LNCaP clone FGC (cell line): ENCODE results near the gene PDIA5.

ENCODE experiments used
- DNase-seq: peaks from one replicate; pipeline ENCODE4 v3.0.0-alpha.2; 2011; ENCODE audit warnings: low read depth
- H3K4me3 ChIP-seq: 2 replicates; pipeline ENCODE4 v1.5.1; 2011; ENCODE audit warnings: mild to moderate bottlenecking, low read depth, low read length, control low read depth
- TF ChIP-seq, protein P1 (sequence below): IDR thresholded peaks from 2 replicates; pipeline ENCODE4 v1.5.1; 2012; ENCODE audit warnings: mild to moderate bottlenecking; ENCODE audit not compliant: control insufficient read depth, insufficient read depth; ENCODE audit errors: extremely low read depth

The PDIA5 gene

DNA sequence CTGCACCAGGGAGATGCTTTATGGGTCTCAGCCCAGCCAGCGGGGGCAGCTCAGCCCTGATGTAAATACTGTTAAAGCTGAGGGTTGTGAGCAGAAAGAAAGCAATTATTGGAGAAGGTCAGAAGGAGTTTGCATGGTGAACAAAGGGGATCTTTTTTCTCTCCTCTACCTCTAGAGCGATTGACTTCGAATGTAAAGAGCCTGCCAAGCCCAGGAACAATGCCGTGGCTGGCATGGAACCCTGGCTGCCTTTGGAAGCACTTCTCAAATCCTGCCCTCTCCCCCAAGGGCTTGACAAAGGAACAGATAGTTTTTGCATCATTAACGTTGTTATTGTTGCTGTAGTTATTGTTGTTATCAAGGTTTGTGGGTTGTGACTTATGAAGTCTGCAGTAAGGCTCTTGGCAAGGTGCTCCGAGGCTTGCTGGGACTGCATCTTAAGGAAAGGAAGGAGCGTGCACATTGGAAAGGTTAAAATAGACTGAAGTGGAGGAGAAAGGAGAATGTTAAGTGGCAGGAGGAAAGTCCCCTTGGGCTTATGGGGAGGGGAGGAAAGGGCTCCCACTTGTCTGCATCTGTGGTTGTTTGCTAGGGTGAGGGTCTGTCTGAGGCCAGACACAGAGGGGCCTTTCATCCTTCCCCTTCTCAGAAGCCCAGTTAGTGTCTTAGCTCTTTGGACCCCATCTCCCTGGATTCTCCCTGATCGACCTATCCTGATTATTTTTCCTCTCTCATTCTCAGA is 16.7 kb downstream of the PDIA5 start:
- TF ChIP-seq, protein P1, sequence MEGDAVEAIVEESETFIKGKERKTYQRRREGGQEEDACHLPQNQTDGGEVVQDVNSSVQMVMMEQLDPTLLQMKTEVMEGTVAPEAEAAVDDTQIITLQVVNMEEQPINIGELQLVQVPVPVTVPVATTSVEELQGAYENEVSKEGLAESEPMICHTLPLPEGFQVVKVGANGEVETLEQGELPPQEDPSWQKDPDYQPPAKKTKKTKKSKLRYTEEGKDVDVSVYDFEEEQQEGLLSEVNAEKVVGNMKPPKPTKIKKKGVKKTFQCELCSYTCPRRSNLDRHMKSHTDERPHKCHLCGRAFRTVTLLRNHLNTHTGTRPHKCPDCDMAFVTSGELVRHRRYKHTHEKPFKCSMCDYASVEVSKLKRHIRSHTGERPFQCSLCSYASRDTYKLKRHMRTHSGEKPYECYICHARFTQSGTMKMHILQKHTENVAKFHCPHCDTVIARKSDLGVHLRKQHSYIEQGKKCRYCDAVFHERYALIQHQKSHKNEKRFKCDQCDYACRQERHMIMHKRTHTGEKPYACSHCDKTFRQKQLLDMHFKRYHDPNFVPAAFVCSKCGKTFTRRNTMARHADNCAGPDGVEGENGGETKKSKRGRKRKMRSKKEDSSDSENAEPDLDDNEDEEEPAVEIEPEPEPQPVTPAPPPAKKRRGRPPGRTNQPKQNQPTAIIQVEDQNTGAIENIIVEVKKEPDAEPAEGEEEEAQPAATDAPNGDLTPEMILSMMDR, result no peak
- no peak for DNase-seq
- H3K4me3 ChIP-seq, result no peak overlapping the region

DNA sequence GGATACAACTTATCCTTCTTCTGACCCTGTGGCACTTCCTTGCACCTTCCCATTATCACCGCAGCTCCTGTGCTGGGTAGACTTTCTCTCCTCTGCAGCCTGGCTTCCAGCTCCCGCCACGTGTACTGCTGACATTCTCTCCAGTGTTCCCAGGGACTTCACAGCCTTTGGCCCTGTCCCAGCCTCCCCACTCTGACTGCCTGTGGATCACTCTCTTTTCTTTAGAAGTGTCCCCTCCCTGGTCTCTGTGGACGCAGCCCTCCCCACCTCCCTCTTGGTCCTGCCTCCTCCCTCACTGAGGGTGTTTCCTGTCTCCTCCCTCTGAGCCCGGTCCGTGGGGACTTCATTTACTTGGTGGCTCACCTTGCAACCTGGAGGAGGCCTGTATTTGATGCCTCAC is 17.4 kb downstream of the PDIA5 start:
- no peak for DNase-seq
- H3K4me3 ChIP-seq, result no peak overlapping the region
- TF ChIP-seq, protein P1, result no peak

DNA sequence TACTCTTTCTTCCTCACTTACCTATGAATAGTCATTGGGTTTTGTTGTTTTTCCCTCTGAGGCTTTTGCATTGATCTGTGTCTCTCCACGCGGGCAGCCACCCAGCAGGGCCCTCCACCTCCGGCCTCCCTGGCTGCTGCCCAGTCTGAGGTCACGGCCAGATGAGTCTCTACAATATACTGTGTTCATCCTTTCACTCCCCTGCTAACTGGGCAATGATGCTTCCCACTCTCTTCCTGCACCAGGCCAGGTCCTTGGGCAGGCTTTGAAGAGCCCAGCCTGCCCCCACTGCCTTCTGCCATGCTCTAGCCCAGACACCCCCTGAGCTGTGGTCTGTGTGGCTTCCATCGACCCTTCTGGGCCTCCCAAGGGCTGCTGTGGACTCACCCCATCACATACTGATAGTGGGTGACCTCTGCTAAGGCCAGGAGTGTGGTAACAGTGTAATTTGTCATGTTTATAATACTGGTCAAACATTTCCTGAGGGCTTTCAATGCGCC is 18.0 kb downstream of the PDIA5 start:
- TF ChIP-seq, protein P1, result no peak
- no peak for DNase-seq
- no peak overlapping the region for H3K4me3 ChIP-seq

DNA sequence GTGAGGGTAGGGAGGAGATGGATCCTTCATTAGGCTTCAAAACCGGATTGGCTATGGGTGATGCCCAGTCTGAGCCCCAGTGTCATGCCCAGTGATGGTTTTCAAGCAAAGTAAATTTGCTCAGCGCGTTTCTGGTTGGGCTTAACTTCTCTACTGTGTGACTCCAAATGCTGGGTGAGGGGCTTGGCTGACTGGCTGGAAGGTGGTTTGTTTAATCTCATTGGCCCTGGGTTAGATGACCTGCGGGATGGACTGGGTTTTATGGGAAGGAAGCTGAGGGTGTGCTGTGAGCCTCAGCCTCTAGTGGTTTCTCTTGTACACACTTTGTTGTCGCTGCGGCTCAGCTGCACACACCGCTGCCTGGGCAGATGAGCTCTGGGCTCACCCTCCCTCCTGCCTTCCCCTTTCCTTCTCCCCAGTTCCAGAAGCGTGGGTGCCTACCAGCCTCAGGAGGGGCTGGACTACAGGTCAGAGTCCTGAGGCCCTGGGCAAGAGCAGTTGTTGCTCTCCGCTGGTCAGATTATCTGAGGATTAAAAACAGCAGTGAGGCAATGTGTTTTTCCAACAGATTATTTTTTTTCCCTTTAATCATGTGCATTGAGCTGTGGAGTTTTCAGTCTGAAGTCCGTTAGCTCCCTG is 18.6 kb downstream of the PDIA5 start:
- no peak overlapping the region for H3K4me3 ChIP-seq
- DNase-seq, result no peak
- TF ChIP-seq, protein P1, result no peak

DNA sequence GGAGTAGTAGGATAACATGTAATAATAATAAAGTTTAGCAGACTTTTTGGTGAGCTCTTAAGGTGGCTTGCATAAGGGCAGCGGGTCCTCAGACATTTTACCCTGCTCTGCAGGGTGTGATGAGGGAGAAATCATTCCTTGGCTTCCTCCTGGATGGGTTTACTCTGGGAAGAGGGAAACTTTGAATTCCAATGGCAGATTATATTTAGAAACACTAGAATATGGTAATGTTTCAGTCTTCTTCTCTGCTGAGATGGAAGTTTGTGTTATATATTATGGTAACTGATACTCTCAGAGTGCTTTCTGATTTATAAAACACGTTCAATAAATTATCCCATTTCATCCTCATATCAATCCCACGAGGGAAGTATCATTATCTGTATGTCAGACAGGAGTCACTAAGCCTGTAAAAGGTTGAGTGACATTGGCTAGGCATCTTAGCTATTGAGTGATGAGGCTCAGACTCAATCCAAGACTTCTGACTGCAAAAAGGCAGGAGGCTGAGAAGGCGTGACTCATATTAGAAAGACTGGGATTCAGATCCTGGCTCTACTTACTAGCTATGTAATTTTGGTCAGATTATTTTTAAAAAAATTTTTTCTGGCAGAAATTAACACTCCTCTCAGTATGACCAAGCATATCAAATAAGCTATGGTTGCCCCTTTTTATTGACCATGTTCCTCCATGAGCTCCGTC is 19.3 kb downstream of the PDIA5 start:
- TF ChIP-seq, protein P1, result no peak
- DNase-seq, result no peak
- no peak overlapping the region for H3K4me3 ChIP-seq

DNA sequence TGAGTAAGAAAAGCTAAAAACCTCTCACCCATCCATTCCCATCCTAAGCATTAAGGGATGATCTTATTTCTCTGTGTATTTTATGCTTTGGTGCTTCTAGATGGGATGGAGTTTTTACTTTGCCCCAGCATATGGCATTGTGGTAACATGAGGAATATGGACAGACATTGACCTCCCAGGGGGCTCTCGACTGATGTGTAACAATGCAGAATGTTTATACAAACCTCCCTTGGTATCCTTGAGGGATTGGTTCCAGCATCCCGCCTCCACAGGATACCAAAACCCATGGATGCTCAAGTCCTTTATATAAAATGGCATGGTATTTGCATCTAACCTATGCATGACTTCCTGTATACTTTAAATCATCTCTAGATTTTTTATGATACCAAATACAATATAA is 21.6 kb downstream of the PDIA5 start:
- DNase-seq, result no peak
- TF ChIP-seq, protein P1, result no peak
- H3K4me3 ChIP-seq, result no peak overlapping the region
